Lower lobe of right lung (tissue), 2 donors: Measurements from ENCODE around the gene CD81. TPM values are rescaled to one million over a fixed set of nuclear protein-coding genes. Genes with fewer than 3 reads are reported as not detected.
"Not testable (repeated sequence)": the region's sequence is repeated elsewhere in the genome, so short reads cannot be mapped to it uniquely, and the experiment has no call there.

Source experiments
- ATAC-seq, 2 donors: fragments of 200-7000 bp; cut with Tn5 transposase; one replicate each; pipeline ENCODE4 v1.9.1; 2020 to 2022; ENCODE audit warnings: mild to moderate bottlenecking in 2 of 2, moderate library complexity in 2 of 2
- DNase-seq: peaks from one replicate; pipeline ENCODE4 v3.0.0-alpha.2; 2020
- H3K27ac ChIP-seq: fragments of 200-600 bp; one replicate; pipeline ENCODE4 v1.8.0; 2022
- H3K27me3 ChIP-seq: fragments of 200-600 bp; one replicate; pipeline ENCODE4 v1.8.0; 2022; ENCODE audit warnings: low read depth
- H3K36me3 ChIP-seq: fragments of 200-600 bp; one replicate; pipeline ENCODE4 v1.8.0; 2022; ENCODE audit warnings: mild to moderate bottlenecking
- H3K4me1 ChIP-seq: fragments of 200-600 bp; one replicate; pipeline ENCODE4 v1.8.0; 2022
- H3K4me3 ChIP-seq: fragments of 200-600 bp; one replicate; pipeline ENCODE4 v1.8.0; 2022; ENCODE audit warnings: mild to moderate bottlenecking
- H3K9me3 ChIP-seq: fragments of 200-600 bp; one replicate; pipeline ENCODE4 v1.8.0; 2022
- intact Hi-C: fragments of 100-400 bp; cut with DNase I; formaldehyde crosslinking; loops from one replicate; pipeline ENCODE4 v1.11.0; 2022
- total RNA-seq: library from RNA; stranded (reverse); fragmentation: NEBNext Ultra II Directional; extraction: Animal tissue kit (Norgen Biotek cat#: 25700); gene quantifications from one replicate; pipeline ENCODE4 v1.2.1, GENCODE V29; 2021
- TF ChIP-seq, protein P1 (sequence below): fragments of 200-600 bp; IDR thresholded peaks from one replicate; pipeline ENCODE4 v1.8.0; 2022; ENCODE audit warnings: antibody characterized with exemption, mild to moderate bottlenecking
- donor health status: DM: no; HTN: yes; CAD: no; lungs with severe emphysema.

Gene CD81
- total RNA-seq, 1 donor from 2014 or later, result 850 TPM

DNA sequence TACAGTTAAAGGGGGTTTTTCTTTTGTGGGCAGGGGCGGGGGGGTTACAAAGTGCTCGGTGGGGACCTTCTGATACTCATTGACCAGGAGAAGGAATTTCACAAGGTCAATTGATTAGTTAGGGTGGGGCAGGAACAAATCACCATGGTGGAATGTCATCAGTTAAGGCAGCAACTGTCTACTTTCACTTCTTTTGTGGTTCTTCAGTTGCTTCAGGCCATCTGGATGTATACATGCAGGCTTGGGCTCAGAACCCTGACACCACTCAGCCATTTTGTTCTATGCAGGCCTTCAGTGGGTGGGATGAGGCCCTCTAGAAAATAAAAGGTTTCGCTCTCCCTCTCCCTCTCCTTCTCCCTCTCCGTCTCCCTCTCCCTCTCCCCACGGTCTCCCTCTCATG is 45.7 kb upstream of the CD81 start:
- DNase-seq (no peak), ATAC-seq (no peak)
- Histone ChIP-seq H3K27ac (no peak overlapping the region), H3K4me1 (no peaks in the 10 kb centered on the region), H3K27me3 (no peaks in the 10 kb centered on the region), H3K4me3 (no peak overlapping the region), H3K9me3 (no peaks in the 10 kb centered on the region), H3K36me3 (no peaks in the 10 kb centered on the region)
- intact Hi-C loops, result no loop called here
- TF ChIP-seq, protein P1, sequence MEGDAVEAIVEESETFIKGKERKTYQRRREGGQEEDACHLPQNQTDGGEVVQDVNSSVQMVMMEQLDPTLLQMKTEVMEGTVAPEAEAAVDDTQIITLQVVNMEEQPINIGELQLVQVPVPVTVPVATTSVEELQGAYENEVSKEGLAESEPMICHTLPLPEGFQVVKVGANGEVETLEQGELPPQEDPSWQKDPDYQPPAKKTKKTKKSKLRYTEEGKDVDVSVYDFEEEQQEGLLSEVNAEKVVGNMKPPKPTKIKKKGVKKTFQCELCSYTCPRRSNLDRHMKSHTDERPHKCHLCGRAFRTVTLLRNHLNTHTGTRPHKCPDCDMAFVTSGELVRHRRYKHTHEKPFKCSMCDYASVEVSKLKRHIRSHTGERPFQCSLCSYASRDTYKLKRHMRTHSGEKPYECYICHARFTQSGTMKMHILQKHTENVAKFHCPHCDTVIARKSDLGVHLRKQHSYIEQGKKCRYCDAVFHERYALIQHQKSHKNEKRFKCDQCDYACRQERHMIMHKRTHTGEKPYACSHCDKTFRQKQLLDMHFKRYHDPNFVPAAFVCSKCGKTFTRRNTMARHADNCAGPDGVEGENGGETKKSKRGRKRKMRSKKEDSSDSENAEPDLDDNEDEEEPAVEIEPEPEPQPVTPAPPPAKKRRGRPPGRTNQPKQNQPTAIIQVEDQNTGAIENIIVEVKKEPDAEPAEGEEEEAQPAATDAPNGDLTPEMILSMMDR, result no peak

DNA sequence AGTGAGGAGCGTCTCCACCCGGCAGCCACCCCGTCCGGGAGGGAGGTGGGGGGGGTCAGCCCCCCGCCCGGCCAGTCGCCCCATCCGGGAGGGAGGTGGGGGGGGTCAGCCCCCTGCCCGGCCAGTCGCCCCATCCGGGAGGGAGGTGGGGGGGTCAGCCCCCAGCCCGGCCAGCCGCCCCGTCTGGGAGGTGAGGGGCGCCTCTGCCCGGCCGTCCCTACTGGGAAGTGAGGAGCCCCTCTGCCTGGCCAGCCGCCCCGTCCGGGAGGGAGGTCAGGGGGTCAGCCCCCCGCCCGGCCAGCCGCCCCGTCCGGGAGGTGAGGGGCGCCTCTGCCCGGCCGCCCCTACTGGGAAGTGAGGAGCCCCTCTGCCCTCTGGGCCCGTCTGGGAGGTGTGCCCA is 44.5 kb upstream of the CD81 start:
- DNase-seq, H3K27ac ChIP-seq, H3K36me3 ChIP-seq, H3K9me3 ChIP-seq, H3K27me3 ChIP-seq, H3K4me1 ChIP-seq, H3K4me3 ChIP-seq, intact Hi-C loops, ATAC-seq: not testable (repeated sequence)

DNA sequence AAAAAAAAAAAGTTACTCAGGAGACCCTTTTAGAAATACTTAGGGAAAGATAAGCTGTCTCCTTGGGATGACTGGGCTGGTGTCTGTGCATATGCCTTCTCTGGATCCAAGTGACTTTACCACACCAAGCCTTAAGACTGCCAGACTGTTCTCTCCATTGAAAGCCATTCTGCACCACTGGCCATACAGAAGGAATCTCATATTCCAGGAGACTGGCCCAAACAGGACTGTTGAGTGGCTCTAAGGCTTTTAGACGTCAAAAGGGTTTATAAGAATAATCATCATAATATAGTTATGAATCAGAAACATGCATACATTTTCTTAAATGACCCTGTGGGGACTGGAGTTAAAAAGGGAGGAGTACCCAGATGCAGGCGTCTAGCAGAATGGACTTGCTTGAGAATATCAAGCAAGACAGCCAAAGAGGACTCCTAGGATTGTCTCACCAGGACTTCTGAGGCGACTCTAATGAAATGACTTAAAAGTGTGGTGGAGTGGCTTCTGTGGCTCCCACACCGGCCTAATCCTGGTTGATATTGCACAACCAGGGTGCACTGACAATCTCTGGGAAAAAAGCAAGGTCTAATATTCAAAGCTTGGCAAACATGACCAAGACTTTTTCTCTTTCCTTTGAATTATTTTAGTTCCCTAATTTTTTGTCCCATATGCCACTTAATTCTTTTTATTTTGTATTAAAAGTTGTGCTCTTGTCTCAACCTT is 43.5 kb upstream of the CD81 start:
- intact Hi-C loops, H3K36me3 ChIP-seq, H3K27me3 ChIP-seq, DNase-seq, H3K4me3 ChIP-seq, H3K9me3 ChIP-seq, H3K4me1 ChIP-seq, H3K27ac ChIP-seq: not testable (repeated sequence)
- peak in 1 of 2 donors; percentile 58 for ATAC-seq

DNA sequence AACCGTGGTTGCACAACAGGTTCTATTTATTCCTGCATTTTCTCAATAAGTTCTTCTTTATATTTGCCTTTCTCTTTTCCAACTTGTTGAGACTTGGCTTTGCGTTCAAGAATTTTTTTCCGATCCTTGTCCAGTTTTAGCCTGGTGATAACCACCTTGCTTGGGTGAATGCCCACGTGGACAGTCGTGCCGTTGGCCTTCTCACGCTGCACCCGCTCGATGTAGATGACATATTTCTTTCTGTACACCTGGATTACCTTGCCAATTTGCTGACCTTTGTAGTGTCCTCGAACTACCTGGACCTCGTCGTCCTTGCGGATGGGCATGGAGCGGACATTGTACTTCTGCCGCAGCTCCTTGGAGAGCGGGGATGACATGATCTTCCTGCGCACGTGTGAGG is 41.8 kb upstream of the CD81 start:
- H3K9me3 ChIP-seq, H3K36me3 ChIP-seq, H3K27ac ChIP-seq, DNase-seq, H3K4me1 ChIP-seq, H3K4me3 ChIP-seq, intact Hi-C loops, H3K27me3 ChIP-seq: not testable (repeated sequence)
- ATAC-seq, result peak; percentile 67 to 87

DNA sequence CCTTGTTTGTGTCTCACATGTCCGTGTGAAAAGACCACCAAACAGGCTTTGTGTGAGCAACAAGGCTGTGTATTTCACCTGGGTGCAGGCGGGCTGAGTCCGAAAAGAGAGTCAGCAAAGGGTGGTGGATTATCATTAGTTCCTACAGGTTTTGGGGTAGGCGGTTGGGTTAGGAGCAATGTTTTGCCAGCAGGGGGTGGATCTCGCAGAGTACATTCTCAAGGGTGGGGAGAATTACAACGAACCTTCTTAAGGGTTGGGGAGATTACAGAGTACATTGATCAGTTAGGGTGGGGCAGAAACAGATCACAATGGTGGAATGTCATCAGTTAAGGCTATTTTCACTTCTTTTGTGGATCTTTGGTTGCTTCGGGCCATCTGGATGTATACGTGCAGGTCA is 38.4 kb upstream of the CD81 start:
- DNase-seq, H3K27me3 ChIP-seq, H3K9me3 ChIP-seq, H3K4me1 ChIP-seq, H3K4me3 ChIP-seq, H3K27ac ChIP-seq, ATAC-seq, intact Hi-C loops, H3K36me3 ChIP-seq: not testable (repeated sequence)

DNA sequence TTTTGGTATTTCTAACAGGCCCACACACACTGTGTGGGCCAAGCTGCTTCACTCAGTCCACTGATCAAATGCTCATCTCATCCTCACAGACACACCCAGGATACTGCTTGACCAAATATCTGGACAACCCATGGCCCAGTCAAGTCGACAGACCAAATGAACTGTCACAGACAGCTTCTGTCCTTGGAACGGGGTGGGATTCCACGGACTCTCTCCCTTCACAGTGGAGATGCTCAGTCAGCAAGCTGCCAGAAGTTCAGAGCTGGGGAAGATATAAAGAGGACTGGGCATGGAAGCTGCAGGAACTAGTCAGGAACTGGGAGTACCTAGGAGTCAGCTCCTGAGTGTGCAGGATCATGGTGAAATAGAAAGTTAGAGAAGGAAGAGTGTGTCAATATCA is 34.6 kb upstream of the CD81 start:
- Histone ChIP-seq H3K36me3 (no peaks in the 10 kb centered on the region), H3K9me3 (no peaks in the 10 kb centered on the region), H3K4me3 (no peak overlapping the region), H3K27me3 (no peaks in the 10 kb centered on the region), H3K27ac (no peak overlapping the region), H3K4me1 (no peaks in the 10 kb centered on the region)
- TF ChIP-seq, protein P1, result no peak
- DNase-seq (no peak), ATAC-seq (no peak)
- intact Hi-C loops, result no loop called here

DNA sequence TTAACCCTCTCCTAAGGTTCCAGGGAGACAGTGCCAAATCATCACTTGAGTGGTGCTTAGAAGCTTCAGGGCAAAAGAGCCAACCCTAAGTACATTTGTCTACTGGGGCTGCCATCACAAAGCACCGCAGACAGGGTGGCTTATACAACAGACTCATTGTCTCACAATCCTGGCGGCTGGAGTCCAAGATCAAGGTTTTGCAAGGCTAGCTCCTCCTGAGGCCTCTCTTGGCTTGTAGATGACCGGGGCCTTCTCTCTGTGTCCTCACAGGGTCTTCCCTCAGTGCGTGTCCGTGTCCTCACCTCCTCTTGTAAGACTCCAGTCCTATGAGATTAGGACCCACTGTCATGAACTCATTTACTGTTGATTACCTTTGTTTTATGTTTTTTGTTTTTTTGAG is 34.1 kb upstream of the CD81 start:
- no peak for DNase-seq
- intact Hi-C loops, result no loop called here
- Histone ChIP-seq H3K27me3 (no peaks in the 10 kb centered on the region), H3K9me3 (no peaks in the 10 kb centered on the region), H3K27ac (no peak overlapping the region), H3K36me3 (no peaks in the 10 kb centered on the region), H3K4me1 (no peaks in the 10 kb centered on the region), H3K4me3 (no peak overlapping the region)
- TF ChIP-seq, protein P1, result no peak
- ATAC-seq, result no peak

DNA sequence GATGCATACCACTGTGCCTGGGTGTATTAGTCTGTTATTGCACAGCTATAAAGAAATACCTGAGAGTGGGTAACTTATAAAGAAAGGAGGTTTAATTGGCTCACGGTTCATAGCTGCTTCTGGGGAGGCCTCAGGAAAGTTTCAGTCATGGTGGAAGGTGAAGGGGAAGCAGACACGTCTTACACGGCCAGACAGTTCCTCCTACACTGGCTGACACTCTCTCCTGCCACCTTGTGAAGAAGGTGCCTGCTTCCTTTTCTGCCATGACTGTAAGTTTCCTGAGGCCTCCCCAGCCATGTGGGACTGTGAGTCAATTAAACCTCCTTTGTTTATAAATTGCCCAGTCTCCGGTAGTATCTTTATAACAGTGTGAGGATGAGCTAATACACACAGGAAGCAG is 33.6 kb upstream of the CD81 start:
- no peak overlapping the region for H3K27ac ChIP-seq
- DNase-seq (no peak), ATAC-seq (no peak)
- H3K9me3 ChIP-seq, result no peaks in the 10 kb centered on the region
- no peaks in the 10 kb centered on the region for H3K36me3 ChIP-seq
- H3K4me1 ChIP-seq, result no peaks in the 10 kb centered on the region
- TF ChIP-seq, protein P1, result no peak
- H3K27me3 ChIP-seq, result no peaks in the 10 kb centered on the region
- intact Hi-C loops, result no loop called here
- no peak overlapping the region for H3K4me3 ChIP-seq
